Measurements from ENCODE around the gene GPR31. TPM values are rescaled to one million over a fixed set of nuclear protein-coding genes. Genes with fewer than 3 reads are reported as not detected.

The GPR31 gene
- total RNA-seq, 4 donors from 2014 or later: not detected

DNA sequence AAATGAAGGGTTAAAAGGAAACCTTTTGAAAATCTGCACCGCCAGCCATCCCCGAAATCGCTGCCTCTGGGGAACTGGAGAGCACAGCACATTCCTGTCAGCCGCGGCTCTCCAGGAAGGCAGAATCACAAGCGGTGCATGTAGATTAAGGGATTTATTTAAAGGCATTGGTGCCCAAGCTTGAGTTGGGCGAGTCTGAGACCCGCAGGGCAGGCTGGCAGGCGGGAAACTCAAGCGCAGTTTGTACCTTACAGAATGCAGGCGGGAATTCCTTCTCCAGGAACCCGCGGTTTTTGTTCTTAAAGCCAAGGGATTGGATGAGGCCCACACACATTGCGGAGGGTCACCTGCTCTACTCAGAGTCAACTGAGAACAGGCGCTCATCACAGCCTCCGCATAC is 10.8 kb downstream of the GPR31 start:
- intact Hi-C loops (cut with DNase I; ENCODE audit: low total_unique reads) (loop anchor here (10.0 kb wide), 1 partner anchor 372 kb away; no protein-coding TSS in a partner anchor), in situ Hi-C loops (cut with MboI; ENCODE audit: low sequenced_read_pairs in 4 of 4) (loop anchor here in 2 of 4 donors (25.0 kb wide), 1 partner anchor 360 kb away; no protein-coding TSS in a partner anchor)
- DNase-seq: no peak
- no peak for ATAC-seq
- peaks cover 0 to 12% (median 0%) of the 10 kb centered on the region in 3 donors for H3K27me3 ChIP-seq
- no peak for TF ChIP-seq POLR2A (IDR thresholded peaks at IDR 0.05)
- TF ChIP-seq, protein P1, sequence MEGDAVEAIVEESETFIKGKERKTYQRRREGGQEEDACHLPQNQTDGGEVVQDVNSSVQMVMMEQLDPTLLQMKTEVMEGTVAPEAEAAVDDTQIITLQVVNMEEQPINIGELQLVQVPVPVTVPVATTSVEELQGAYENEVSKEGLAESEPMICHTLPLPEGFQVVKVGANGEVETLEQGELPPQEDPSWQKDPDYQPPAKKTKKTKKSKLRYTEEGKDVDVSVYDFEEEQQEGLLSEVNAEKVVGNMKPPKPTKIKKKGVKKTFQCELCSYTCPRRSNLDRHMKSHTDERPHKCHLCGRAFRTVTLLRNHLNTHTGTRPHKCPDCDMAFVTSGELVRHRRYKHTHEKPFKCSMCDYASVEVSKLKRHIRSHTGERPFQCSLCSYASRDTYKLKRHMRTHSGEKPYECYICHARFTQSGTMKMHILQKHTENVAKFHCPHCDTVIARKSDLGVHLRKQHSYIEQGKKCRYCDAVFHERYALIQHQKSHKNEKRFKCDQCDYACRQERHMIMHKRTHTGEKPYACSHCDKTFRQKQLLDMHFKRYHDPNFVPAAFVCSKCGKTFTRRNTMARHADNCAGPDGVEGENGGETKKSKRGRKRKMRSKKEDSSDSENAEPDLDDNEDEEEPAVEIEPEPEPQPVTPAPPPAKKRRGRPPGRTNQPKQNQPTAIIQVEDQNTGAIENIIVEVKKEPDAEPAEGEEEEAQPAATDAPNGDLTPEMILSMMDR (IDR thresholded peaks at IDR 0.05 in 4 of 5, conservative IDR thresholded peaks at IDR 0.05 in 1 of 5): no peak
- H3K9me3 ChIP-seq: no peaks in the 10 kb centered on the region
- no peak overlapping the region for H3K27ac ChIP-seq
- no peaks in the 10 kb centered on the region for H3K36me3 ChIP-seq
- no peak overlapping the region for H3K4me3 ChIP-seq
- H3K4me1 ChIP-seq: no peaks in the 10 kb centered on the region

DNA sequence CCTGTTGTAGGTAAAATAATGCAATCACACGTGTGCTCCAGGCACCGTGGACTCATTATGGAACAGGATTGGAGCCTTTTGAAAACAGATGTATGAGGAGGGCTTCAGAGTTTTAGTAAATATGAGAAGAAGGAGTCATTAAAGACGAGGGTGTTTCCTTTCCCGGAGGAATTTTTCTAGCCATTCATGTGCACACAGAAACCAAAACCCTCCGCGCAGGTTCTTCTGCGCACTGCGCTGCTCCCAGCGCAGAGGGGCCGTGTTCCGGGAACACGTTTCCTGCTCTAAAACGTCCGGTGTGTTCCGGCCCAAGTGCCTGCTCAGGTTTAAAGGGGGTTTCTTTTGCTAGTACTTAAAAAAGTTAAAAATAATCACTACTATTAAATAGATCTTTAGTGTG is 11.6 kb downstream of the GPR31 start:
- Histone ChIP-seq H3K27ac (no peak overlapping the region), H3K27me3 (peaks cover 0 to 12% (median 0%) of the 10 kb centered on the region in 3 donors), H3K4me1 (no peaks in the 10 kb centered on the region), H3K4me3 (no peak overlapping the region), H3K9me3 (no peaks in the 10 kb centered on the region), H3K36me3 (no peaks in the 10 kb centered on the region)
- DNase-seq (no peak), ATAC-seq (no peak)
- TF ChIP-seq, protein P1 (IDR thresholded peaks at IDR 0.05 in 4 of 5, conservative IDR thresholded peaks at IDR 0.05 in 1 of 5): no peak
- TF ChIP-seq POLR2A (IDR thresholded peaks at IDR 0.05): no peak
- in situ Hi-C loops (cut with MboI; ENCODE audit: low sequenced_read_pairs in 4 of 4) (loop anchor here in 2 of 4 donors (25.0 kb wide), 1 partner anchor 359 kb away; no protein-coding TSS in a partner anchor), intact Hi-C loops (cut with DNase I; ENCODE audit: low total_unique reads) (loop anchor here (10.0 kb wide), 1 partner anchor 371 kb away; no protein-coding TSS in a partner anchor)

DNA sequence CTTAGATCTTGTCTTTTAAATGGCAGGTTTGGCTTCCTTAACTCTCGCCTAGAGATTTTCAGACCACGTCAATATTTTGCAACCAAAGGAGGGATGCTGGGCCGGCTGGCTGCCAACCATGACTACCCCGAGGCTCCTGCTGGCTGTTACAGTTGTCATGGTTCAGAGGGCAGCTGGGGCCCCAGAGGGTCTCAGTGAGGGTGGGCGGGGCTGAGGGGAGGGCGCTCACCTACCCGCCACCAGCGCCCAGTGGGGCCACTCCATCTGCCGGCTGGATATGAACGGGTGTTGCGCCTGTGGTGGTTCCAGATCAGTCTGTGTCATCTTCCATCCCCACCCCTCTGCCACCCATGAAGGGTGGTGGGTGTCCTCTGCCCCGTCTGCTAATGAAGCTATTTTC is 12.3 kb downstream of the GPR31 start:
- no peak for TF ChIP-seq POLR2A (IDR thresholded peaks at IDR 0.05)
- TF ChIP-seq, protein P1 (IDR thresholded peaks at IDR 0.05 in 4 of 5, conservative IDR thresholded peaks at IDR 0.05 in 1 of 5): no peak
- Histone ChIP-seq H3K27ac (no peak overlapping the region), H3K27me3 (peaks cover 0 to 11% (median 0%) of the 10 kb centered on the region in 3 donors), H3K4me3 (no peak overlapping the region), H3K4me1 (no peaks in the 10 kb centered on the region), H3K36me3 (no peaks in the 10 kb centered on the region), H3K9me3 (no peaks in the 10 kb centered on the region)
- ATAC-seq (no peak), DNase-seq (no peak)
- intact Hi-C loops (cut with DNase I; ENCODE audit: low total_unique reads) (loop anchor here (10.0 kb wide), 1 partner anchor 371 kb away; no protein-coding TSS in a partner anchor), in situ Hi-C loops (cut with MboI; ENCODE audit: low sequenced_read_pairs in 4 of 4) (loop anchor here in 2 of 4 donors (25.0 kb wide), 1 partner anchor 358 kb away; no protein-coding TSS in a partner anchor)

DNA sequence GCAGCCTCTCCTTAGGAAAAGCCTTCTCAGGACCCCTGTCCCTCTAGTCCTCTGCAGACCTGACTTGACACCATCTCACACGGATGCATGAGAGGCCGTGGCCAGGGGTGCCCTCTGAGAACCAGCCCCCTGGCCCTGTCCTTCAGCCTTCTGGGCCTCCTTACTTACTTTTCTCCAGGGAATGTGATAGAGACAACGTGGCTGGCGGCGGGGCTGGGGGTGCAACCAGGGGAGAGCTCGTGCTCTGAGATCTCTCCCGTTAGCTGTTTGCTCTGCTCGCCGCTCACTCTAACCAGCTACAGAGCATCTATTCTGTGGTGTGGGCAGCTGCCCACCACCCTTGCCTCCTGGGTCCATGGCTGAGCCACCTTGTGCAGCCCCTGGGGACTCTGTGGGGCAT is 14.7 kb downstream of the GPR31 start:
- H3K27me3 ChIP-seq: peaks cover 0 to 10% (median 0%) of the 10 kb centered on the region in 3 donors
- H3K4me3 ChIP-seq: no peak overlapping the region
- DNase-seq (no peak), ATAC-seq (no peak)
- no peak overlapping the region for H3K27ac ChIP-seq
- H3K36me3 ChIP-seq: no peaks in the 10 kb centered on the region
- no peaks in the 10 kb centered on the region for H3K9me3 ChIP-seq
- in situ Hi-C loops (cut with MboI; ENCODE audit: low sequenced_read_pairs in 4 of 4): loop anchor here in 2 of 4 donors (25.0 kb wide), 1 partner anchor 356 kb away; no protein-coding TSS in a partner anchor
- no peaks in the 10 kb centered on the region for H3K4me1 ChIP-seq
- intact Hi-C loops (cut with DNase I; ENCODE audit: low total_unique reads): loop anchor here (10.0 kb wide), 1 partner anchor 368 kb away; no protein-coding TSS in a partner anchor
- TF ChIP-seq, protein P1 (IDR thresholded peaks at IDR 0.05 in 4 of 5, conservative IDR thresholded peaks at IDR 0.05 in 1 of 5): no peak
- no peak for TF ChIP-seq POLR2A (IDR thresholded peaks at IDR 0.05)
